DND-41 (cell line): ENCODE results near the gene CERS6.

ENCODE experiments used
- ATAC-seq: fragments of 200-7000 bp; cut with Tn5 transposase; 3 replicates; pipeline ENCODE4 v1.9.1; 2021; ENCODE audit warnings: low read depth; ENCODE audit not compliant: insufficient read depth
- DNase-seq: peaks from one replicate; pipeline ENCODE4 v3.0.0-alpha.2; 2020
- H2AFZ ChIP-seq: 2 replicates; pipeline ENCODE4 v1.6.0; 2012; ENCODE audit warnings: low read depth, low read length
- H3K27ac ChIP-seq: 2 replicates; pipeline ENCODE4 v1.5.1; 2012; ENCODE audit warnings: low read length, inconsistent platforms
- H3K27me3 ChIP-seq: fragments of 200-600 bp; sonication (generic); 2 replicates; pipeline ENCODE4 v1.6.0; 2012; ENCODE audit warnings: low read length, mild to moderate bottlenecking, inconsistent platforms; ENCODE audit not compliant: insufficient read depth, poor library complexity
- H3K36me3 ChIP-seq: 2 replicates; pipeline ENCODE4 v1.5.1; 2012; ENCODE audit warnings: low read length, inconsistent platforms; ENCODE audit not compliant: insufficient read depth
- H3K4me1 ChIP-seq: 2 replicates; pipeline ENCODE4 v1.5.1; 2012; ENCODE audit warnings: mild to moderate bottlenecking, low read length; ENCODE audit not compliant: insufficient read depth
- H3K4me2 ChIP-seq: 2 replicates; pipeline ENCODE4 v1.6.0; 2012; ENCODE audit warnings: mild to moderate bottlenecking, moderate library complexity, low read length, inconsistent platforms; ENCODE audit not compliant: insufficient read depth
- H3K4me3 ChIP-seq, 2 experiments: fragments of 200-600 bp in 1 of 2; shearing (Covaris generic) in 1 of 2; 2 replicates each; pipeline ENCODE4 v1.5.1; 2012 to 2016; ENCODE audit warnings: inconsistent platforms in 2 of 2, low read length in 2 of 2, mild to moderate bottlenecking in 2 of 2, low read depth in 1 of 2, moderate library complexity in 1 of 2
- H3K79me2 ChIP-seq: 2 replicates; pipeline ENCODE4 v1.6.0; 2012; ENCODE audit warnings: low read length, inconsistent platforms; ENCODE audit not compliant: insufficient read depth
- H3K9ac ChIP-seq: 2 replicates; pipeline ENCODE4 v1.6.0; 2012; ENCODE audit warnings: low read depth, mild to moderate bottlenecking, inconsistent platforms, low read length, moderate library complexity
- H3K9me3 ChIP-seq: 2 replicates; pipeline ENCODE4 v1.5.1; 2012; ENCODE audit warnings: low read length, moderate library complexity, mild to moderate bottlenecking, inconsistent platforms; ENCODE audit not compliant: insufficient read depth, severe bottlenecking
- H4K20me1 ChIP-seq: 2 replicates; pipeline ENCODE4 v1.6.0; 2012; ENCODE audit warnings: low read length; ENCODE audit not compliant: insufficient read depth
- EZH2 ChIP-seq: IDR thresholded peaks from 3 replicates; pipeline ENCODE4 v1.6.1; 2012; ENCODE audit warnings: borderline replicate concordance, low read depth, mild to moderate bottlenecking, moderate library complexity, low read length, inconsistent platforms; ENCODE audit not compliant: severe bottlenecking
- TF ChIP-seq, protein P1 (sequence below): IDR thresholded peaks from 2 replicates; pipeline ENCODE4 v1.5.1; 2012; ENCODE audit warnings: borderline replicate concordance, low read length, moderate library complexity, mild to moderate bottlenecking; ENCODE audit not compliant: poor library complexity, severe bottlenecking; ENCODE audit errors: extremely low read depth

The CERS6 gene

DNA sequence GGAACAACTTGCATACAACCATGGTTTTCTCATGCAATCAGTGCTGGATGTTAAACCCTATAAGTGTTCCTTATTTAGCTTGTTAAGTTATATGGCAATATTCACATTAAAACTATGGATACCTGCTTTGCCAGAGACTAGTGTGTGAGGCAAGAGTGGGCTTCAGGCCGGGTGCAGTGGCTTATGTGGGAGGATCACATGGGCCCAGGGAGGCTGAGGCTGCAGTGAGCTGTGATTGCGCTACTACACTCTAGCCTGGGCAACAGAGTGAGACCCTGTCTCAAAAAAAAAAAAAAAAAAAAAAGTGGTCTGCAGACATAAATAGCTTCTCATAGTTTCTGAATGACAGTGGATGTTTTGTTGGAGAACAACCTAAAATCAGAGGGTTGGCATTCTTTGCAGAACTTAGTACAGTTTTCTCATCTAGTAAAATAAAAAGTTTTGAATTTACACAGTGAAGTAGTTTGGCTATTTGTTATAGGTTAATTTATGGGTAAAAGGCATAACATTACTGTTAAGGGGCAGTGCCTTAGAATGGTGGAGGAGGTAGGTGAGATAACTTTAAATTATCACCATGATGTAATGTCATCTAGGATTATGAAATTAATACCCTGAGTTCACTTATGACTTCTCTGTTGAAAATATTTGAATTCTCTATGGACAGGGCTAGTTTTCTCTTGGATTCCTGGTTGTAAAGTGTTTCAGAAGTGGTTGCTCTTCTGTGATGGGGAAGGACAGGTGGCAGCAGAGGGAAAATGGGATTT is 5.3 kb downstream of the CERS6 start:
- Histone ChIP-seq H3K4me1 (peaks cover 26% of the 10 kb centered on the region), H3K27ac (no peak overlapping the region), H4K20me1 (peaks cover 29% of the 10 kb centered on the region; the same call in 1 of the 2 replicates), H3K79me2 (peaks cover 71% of the 10 kb centered on the region), H3K4me2 (no peak overlapping the region), H3K9ac (no peak overlapping the region), H3K9me3 (no peaks in the 10 kb centered on the region), H3K36me3 (no peaks in the 10 kb centered on the region; the same call in 1 of the 2 replicates), H3K27me3 (no peaks in the 10 kb centered on the region), H3K4me3 (no peak overlapping the region), H2AFZ (no peak overlapping the region)
- DNase-seq (no peak), ATAC-seq (no peak)
- no peak for TF ChIP-seq EZH2
- TF ChIP-seq, protein P1, sequence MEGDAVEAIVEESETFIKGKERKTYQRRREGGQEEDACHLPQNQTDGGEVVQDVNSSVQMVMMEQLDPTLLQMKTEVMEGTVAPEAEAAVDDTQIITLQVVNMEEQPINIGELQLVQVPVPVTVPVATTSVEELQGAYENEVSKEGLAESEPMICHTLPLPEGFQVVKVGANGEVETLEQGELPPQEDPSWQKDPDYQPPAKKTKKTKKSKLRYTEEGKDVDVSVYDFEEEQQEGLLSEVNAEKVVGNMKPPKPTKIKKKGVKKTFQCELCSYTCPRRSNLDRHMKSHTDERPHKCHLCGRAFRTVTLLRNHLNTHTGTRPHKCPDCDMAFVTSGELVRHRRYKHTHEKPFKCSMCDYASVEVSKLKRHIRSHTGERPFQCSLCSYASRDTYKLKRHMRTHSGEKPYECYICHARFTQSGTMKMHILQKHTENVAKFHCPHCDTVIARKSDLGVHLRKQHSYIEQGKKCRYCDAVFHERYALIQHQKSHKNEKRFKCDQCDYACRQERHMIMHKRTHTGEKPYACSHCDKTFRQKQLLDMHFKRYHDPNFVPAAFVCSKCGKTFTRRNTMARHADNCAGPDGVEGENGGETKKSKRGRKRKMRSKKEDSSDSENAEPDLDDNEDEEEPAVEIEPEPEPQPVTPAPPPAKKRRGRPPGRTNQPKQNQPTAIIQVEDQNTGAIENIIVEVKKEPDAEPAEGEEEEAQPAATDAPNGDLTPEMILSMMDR: no peak

DNA sequence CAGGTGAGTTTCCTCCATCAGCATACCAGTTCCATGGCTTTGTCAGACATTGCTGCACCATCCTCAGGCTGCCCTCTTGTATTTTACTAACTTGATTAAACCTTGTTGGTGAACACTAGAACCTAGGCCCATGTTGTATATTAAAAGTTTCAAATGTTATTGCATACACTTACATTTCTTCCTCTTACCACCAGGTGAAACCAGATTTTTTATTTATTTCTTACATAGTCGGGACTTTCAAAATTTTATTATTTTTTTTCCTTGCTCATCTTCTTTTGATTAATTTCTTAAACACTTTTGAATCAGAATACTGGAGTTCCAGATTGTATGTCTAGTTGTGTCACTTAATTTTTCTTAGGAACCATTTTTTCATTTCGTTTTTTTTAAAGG is 5.9 kb downstream of the CERS6 start:
- no peak overlapping the region for H3K27ac ChIP-seq
- peaks cover 68% of the 10 kb centered on the region for H3K79me2 ChIP-seq
- TF ChIP-seq, protein P1: no peak
- TF ChIP-seq EZH2: no peak
- no peaks in the 10 kb centered on the region for H3K27me3 ChIP-seq
- H3K9me3 ChIP-seq: no peaks in the 10 kb centered on the region
- no peak overlapping the region for H3K9ac ChIP-seq
- ATAC-seq (no peak), DNase-seq (no peak)
- H3K4me1 ChIP-seq: peaks cover 25% of the 10 kb centered on the region
- peaks cover 29% of the 10 kb centered on the region; the same call in 1 of the 2 replicates for H4K20me1 ChIP-seq
- H3K36me3 ChIP-seq: no peaks in the 10 kb centered on the region
- H2AFZ ChIP-seq: no peak overlapping the region
- no peak overlapping the region for H3K4me2 ChIP-seq
- H3K4me3 ChIP-seq: no peak overlapping the region

DNA sequence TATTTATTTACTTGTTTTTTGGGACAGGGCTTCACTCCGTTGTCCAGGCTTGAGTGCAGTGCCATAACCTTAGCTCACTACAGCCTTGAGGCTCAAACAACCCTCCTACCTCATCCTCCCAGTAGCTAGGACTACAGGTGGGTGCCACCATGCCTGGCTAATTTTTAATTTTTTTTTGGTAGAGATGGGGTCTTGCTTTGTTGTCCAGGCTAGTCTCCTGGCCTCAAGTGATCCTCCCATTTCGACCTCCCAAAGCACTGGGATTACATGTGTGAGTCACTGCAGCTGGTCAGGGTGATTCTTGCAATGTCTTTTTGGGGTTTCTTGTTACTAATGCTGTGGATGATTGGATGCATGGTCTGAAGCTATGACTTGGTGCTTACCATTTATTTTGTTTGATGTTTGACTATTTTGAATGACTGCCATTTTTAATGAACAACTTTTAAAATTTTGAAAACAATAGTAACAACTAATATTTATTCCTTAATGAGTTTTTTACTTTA is 6.5 kb downstream of the CERS6 start:
- TF ChIP-seq EZH2: no peak
- TF ChIP-seq, protein P1: no peak

DNA sequence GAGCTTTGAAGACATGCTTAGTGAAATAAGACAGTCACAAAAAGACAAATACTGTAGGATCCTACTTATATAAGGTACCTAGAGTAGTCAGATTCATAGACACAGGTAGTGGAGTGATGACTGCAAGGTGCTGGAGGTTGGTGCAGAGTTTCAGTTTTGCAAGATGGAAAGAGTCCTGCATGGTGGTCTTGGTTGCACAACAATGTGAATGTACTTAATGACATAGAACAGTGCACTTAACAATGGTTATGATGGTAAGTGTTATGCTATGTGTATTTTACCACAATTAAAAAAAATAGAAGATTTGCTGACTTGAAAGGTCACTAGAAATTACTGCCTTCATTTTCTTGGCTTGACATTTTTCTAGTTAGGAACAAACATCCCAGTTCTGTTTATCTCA is 9.5 kb downstream of the CERS6 start:
- H3K27ac ChIP-seq: no peak overlapping the region
- H3K4me1 ChIP-seq: 0 out of 2 replicates have a peak, but pooled peaks cover 9% of the 10 kb centered on the region
- H3K4me3 ChIP-seq: no peak overlapping the region
- DNase-seq (no peak), ATAC-seq (no peak)
- peaks cover 38% of the 10 kb centered on the region; the same call in 1 of the 2 replicates for H4K20me1 ChIP-seq
- H2AFZ ChIP-seq: no peak overlapping the region
- no peaks in the 10 kb centered on the region for H3K9me3 ChIP-seq
- H3K9ac ChIP-seq: no peak overlapping the region
- H3K27me3 ChIP-seq: no peaks in the 10 kb centered on the region
- H3K36me3 ChIP-seq: no peaks in the 10 kb centered on the region
- no peak overlapping the region for H3K4me2 ChIP-seq
- peaks cover 64% of the 10 kb centered on the region for H3K79me2 ChIP-seq
- TF ChIP-seq, protein P1: no peak
- TF ChIP-seq EZH2: no peak

More for the DNA sequence above, 6.5 kb downstream of the CERS6 start:
- H4K20me1 ChIP-seq: peaks cover 33% of the 10 kb centered on the region; the same call in 1 of the 2 replicates
- H3K4me2 ChIP-seq: no peak overlapping the region
- H3K9me3 ChIP-seq: no peaks in the 10 kb centered on the region
- DNase-seq (no peak), ATAC-seq (no peak)
- H3K36me3 ChIP-seq: no peaks in the 10 kb centered on the region
- H3K9ac ChIP-seq: no peak overlapping the region
- H3K4me3 ChIP-seq: no peak overlapping the region
- H3K27me3 ChIP-seq: no peaks in the 10 kb centered on the region
- H3K79me2 ChIP-seq: peaks cover 67% of the 10 kb centered on the region
- H2AFZ ChIP-seq: no peak overlapping the region
- no peak overlapping the region for H3K27ac ChIP-seq
- peaks cover 18% of the 10 kb centered on the region for H3K4me1 ChIP-seq
